Hepatocyte (in vitro differentiated cells): ENCODE data around the gene TPX2. TPM values are rescaled to one million over a fixed set of nuclear protein-coding genes. Genes with fewer than 3 reads are reported as not detected.

Source experiments
- DNase-seq: peaks from one replicate; pipeline ENCODE4 v3.0.0-alpha.2; 2016; ENCODE audit warnings: low spot score
- H2AFZ ChIP-seq: fragments of 200-600 bp; sonication (generic); 2 replicates; pipeline ENCODE4 v1.6.0; 2016; ENCODE audit warnings: antibody characterized with exemption, mild to moderate bottlenecking
- H3K27ac ChIP-seq: fragments of 200-600 bp; sonication (generic); 2 replicates; pipeline ENCODE4 v1.5.1; 2016; ENCODE audit warnings: mild to moderate bottlenecking
- H3K27me3 ChIP-seq: fragments of 200-600 bp; sonication (generic); 2 replicates; pipeline ENCODE4 v1.6.1; 2016
- H3K36me3 ChIP-seq: fragments of 200-600 bp; sonication (generic); replicated peaks from 2 replicates; pipeline ENCODE4 v1.5.1; 2016; ENCODE audit warnings: low read depth; ENCODE audit not compliant: insufficient read depth
- H3K4me1 ChIP-seq: fragments of 200-600 bp; sonication (generic); 2 replicates; pipeline ENCODE4 v1.5.1; 2016; ENCODE audit warnings: mild to moderate bottlenecking, moderate library complexity; ENCODE audit not compliant: insufficient read depth
- H3K4me2 ChIP-seq: fragments of 200-600 bp; sonication (generic); 2 replicates; pipeline ENCODE4 v1.6.0; 2016
- H3K4me3 ChIP-seq: fragments of 200-600 bp; sonication (generic); 2 replicates; pipeline ENCODE4 v1.5.1; 2016; ENCODE audit warnings: mild to moderate bottlenecking
- H3K79me2 ChIP-seq: fragments of 200-600 bp; sonication (generic); 2 replicates; pipeline ENCODE4 v1.6.0; 2017; ENCODE audit warnings: mild to moderate bottlenecking
- H3K9me2 ChIP-seq: fragments of 200-600 bp; sonication (generic); replicated peaks from 2 replicates; pipeline ENCODE4 v1.6.0; 2017; ENCODE audit warnings: mild to moderate bottlenecking; ENCODE audit not compliant: insufficient read depth
- H3K9me3 ChIP-seq: fragments of 200-600 bp; sonication (generic); 2 replicates; pipeline ENCODE4 v1.5.1; 2016; ENCODE audit warnings: low read depth, mild to moderate bottlenecking
- H4K20me1 ChIP-seq: fragments of 200-600 bp; sonication (generic); 2 replicates; pipeline ENCODE4 v1.6.0; 2016; ENCODE audit warnings: mild to moderate bottlenecking; ENCODE audit not compliant: insufficient read depth, poor library complexity, severe bottlenecking
- EZH2 ChIP-seq: fragments of 200-600 bp; sonication (generic); IDR thresholded peaks from 2 replicates; pipeline ENCODE4 v1.6.1; 2016; ENCODE audit warnings: antibody characterized with exemption, mild to moderate bottlenecking, borderline replicate concordance
- EZH2phosphoT487 ChIP-seq: fragments of 200-600 bp; sonication (generic); IDR thresholded peaks from one replicate; pipeline ENCODE4 v1.6.1; 2018; ENCODE audit warnings: antibody characterized with exemption, mild to moderate bottlenecking, low read depth, moderate library complexity; ENCODE audit not compliant: unreplicated experiment, severe bottlenecking
- WGBS: methylation state at CpG from one replicate; pipeline ENCODE4 v1.1.6; 2016; ENCODE audit warnings: low lambda C conversion rate; ENCODE audit errors: missing lambda C conversion rate; 5-methylcytosine and 5-hydroxymethylcytosine counted together
- polyA plus RNA-seq: library from polyadenylated mRNA; unstranded; fragments of >200 nt; fragmentation: Nextera tagmentation; extraction: Ambion mirVana; gene quantifications from 2 replicates; pipeline ENCODE4 v1.2.1, GENCODE V29; 2016
- total RNA-seq: library from RNA; depleted of rRNA; stranded (reverse); fragments of >200 nt; gene quantifications from 2 replicates; pipeline ENCODE4 v1.2.3, GENCODE V29; 2014
- TF ChIP-seq, protein P1 (sequence below): fragments of 200-600 bp; sonication (generic); IDR thresholded peaks from 2 replicates; pipeline ENCODE4 v1.5.1; 2016; ENCODE audit warnings: antibody characterized with exemption, mild to moderate bottlenecking; ENCODE audit not compliant: poor library complexity

The TPX2 gene
- total and polyA plus RNA-seq, 2 experiments from 2014 or later = 16.3 to 23.9 TPM

DNA sequence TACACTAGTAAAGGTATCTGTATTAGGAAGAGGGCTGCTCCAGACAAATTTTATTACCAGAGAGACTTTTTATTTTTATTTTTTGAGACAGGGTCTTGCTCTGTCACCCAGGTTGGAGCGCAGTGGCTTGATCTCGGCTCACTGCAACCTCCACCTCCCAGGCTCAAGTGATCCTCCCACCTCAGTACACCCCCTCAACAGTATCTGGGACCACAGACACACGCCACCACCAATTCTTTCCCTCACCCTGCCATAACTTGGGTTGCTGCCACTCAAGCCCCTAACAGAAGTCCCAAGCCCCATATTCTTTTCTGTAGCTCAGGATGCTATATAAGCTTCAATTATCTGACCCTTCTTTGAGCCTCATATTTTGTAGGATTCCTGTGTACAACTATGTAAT, 23.3 kb upstream of the TPX2 start:
- no peaks in the 10 kb centered on the region for H3K9me3 ChIP-seq
- H2AFZ ChIP-seq = no peak overlapping the region
- no peaks in the 10 kb centered on the region for H3K36me3 ChIP-seq
- no peaks in the 10 kb centered on the region for H3K27me3 ChIP-seq
- H3K4me1 ChIP-seq = peaks cover 73% of the 10 kb centered on the region
- H3K4me2 ChIP-seq = peak overlapping the region; percentile 91
- no peaks in the 10 kb centered on the region for H4K20me1 ChIP-seq
- 66% methylated on average over 3 of the region's 3 CpGs for WGBS
- peaks cover 96% of the 10 kb centered on the region for H3K79me2 ChIP-seq
- no peak for DNase-seq
- TF ChIP-seq, protein P1, sequence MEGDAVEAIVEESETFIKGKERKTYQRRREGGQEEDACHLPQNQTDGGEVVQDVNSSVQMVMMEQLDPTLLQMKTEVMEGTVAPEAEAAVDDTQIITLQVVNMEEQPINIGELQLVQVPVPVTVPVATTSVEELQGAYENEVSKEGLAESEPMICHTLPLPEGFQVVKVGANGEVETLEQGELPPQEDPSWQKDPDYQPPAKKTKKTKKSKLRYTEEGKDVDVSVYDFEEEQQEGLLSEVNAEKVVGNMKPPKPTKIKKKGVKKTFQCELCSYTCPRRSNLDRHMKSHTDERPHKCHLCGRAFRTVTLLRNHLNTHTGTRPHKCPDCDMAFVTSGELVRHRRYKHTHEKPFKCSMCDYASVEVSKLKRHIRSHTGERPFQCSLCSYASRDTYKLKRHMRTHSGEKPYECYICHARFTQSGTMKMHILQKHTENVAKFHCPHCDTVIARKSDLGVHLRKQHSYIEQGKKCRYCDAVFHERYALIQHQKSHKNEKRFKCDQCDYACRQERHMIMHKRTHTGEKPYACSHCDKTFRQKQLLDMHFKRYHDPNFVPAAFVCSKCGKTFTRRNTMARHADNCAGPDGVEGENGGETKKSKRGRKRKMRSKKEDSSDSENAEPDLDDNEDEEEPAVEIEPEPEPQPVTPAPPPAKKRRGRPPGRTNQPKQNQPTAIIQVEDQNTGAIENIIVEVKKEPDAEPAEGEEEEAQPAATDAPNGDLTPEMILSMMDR = no peak
- TF ChIP-seq EZH2 (no peak), EZH2phosphoT487 (no peak)
- no peaks in the 10 kb centered on the region for H3K9me2 ChIP-seq
- no peak overlapping the region for H3K4me3 ChIP-seq
- peak overlapping the region; percentile 98 for H3K27ac ChIP-seq

DNA sequence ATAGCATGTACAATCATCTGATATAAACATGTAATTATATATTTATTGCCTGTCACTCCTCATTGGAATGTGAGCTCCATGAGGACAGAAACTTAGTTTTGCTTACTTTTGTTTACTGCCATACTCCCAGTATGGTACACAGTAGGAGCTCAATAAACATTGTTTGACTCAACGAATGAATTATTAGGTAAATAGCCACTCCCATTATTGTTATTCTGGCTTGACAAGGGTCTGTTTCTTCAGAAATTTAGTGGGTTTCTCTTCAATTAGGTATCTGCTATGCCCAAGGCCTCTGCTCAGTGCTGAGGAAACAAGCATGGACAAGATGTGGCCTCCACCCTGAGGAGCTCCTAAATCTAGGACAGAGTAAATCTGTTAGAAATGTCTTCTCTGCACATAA, 22.7 kb upstream of the TPX2 start:
- Histone ChIP-seq H3K27ac (peak overlapping the region; percentile 98), H2AFZ (no peak overlapping the region), H3K79me2 (peaks cover 96% of the 10 kb centered on the region), H3K9me3 (no peaks in the 10 kb centered on the region), H3K4me2 (peak overlapping the region; percentile 91), H3K9me2 (no peaks in the 10 kb centered on the region), H3K4me3 (no peak overlapping the region), H3K27me3 (no peaks in the 10 kb centered on the region), H3K4me1 (peaks cover 67% of the 10 kb centered on the region), H4K20me1 (no peaks in the 10 kb centered on the region), H3K36me3 (no peaks in the 10 kb centered on the region)
- DNase-seq = no peak
- 57% methylated on average over 1 of the region's 1 CpG for WGBS
- TF ChIP-seq, protein P1 = no peak
- no peak for TF ChIP-seq EZH2phosphoT487
- no peak for TF ChIP-seq EZH2

DNA sequence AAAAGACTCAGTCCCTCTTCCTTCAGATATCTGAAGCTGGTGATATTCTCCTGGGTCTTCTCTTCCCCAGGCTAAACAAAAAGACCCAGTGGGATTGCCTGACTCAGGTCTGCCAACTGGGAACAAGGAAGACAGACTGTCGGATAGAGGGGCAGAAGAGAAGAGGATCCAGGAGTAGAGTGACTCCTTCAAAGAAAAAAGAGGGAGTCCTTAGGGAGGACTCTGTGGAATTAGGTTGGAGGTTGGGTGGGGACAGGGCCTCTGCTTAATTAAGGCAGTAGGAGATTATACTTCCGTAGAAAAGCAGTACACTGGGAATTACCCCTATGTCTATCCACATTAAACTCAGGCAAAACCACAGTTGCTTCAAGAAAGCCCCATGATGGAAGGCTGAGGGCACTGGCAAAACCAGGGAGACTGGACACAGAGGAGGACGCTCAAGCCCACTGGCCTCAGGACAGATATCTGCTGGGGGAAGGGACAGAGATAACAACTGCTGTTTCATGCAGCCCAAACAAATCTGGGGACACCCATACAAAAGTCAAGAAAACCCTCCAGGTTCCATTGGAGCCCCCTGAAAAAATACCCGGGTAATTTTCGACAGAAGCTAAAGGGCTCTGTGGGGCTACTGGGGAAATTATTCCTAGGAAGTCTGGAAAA, 22.1 kb upstream of the TPX2 start:
- Histone ChIP-seq H3K4me1 (peaks cover 66% of the 10 kb centered on the region), H3K4me2 (peak overlapping the region; percentile 91), H2AFZ (no peak overlapping the region), H3K27ac (peak overlapping the region; percentile 98), H3K27me3 (no peaks in the 10 kb centered on the region), H4K20me1 (no peaks in the 10 kb centered on the region), H3K4me3 (no peak overlapping the region), H3K9me2 (no peaks in the 10 kb centered on the region), H3K79me2 (peaks cover 96% of the 10 kb centered on the region), H3K9me3 (no peaks in the 10 kb centered on the region), H3K36me3 (no peaks in the 10 kb centered on the region)
- WGBS = 85% methylated on average over 5 of the region's 5 CpGs
- DNase-seq = no peak
- TF ChIP-seq EZH2 = no peak

GRCh38 chr20:31717478-31718201, 21.4 kb upstream of the TPX2 start:
- Histone ChIP-seq H3K27ac (peak overlapping the region; percentile 98), H2AFZ (no peak overlapping the region)

More at GRCh38 chr20:31717478-31718201, 21.4 kb upstream of the TPX2 start:
- DNase-seq = no peak
- H4K20me1 ChIP-seq = no peaks in the 10 kb centered on the region
- TF ChIP-seq EZH2phosphoT487 (no peak), EZH2 (no peak)
- TF ChIP-seq, protein P1 = no peak
- H3K79me2 ChIP-seq = peaks cover 96% of the 10 kb centered on the region
- 81% methylated on average over 6 of the region's 6 CpGs for WGBS
- H3K4me3 ChIP-seq = no peak overlapping the region
- no peaks in the 10 kb centered on the region for H3K9me3 ChIP-seq
- H3K4me1 ChIP-seq = peaks cover 59% of the 10 kb centered on the region
- H3K4me2 ChIP-seq = peak overlapping the region; percentile 91
- H3K36me3 ChIP-seq = no peaks in the 10 kb centered on the region
- no peaks in the 10 kb centered on the region for H3K27me3 ChIP-seq
- no peaks in the 10 kb centered on the region for H3K9me2 ChIP-seq
